GM12873 (cell line): Measurements from ENCODE around the gene SORCS2.

ENCODE experiments used
- CTCF ChIP-seq: IDR thresholded peaks from 2 replicates; pipeline ENCODE4 v1.5.1; 2012; ENCODE audit warnings: low read depth, mild to moderate bottlenecking, moderate library complexity, low read length, control low read depth; ENCODE audit not compliant: insufficient read depth; ENCODE audit errors: missing control alignments

Gene SORCS2

GRCh38 chr4:7481227-7481626, 288.9 kb downstream of the SORCS2 start:
- no peak for TF ChIP-seq CTCF

- no peak for TF ChIP-seq CTCF
These were observed 292.8 kb downstream of the SORCS2 start for GRCh38 chr4:7485096-7485495.

GRCh38 chr4:7486101-7486500, 293.8 kb downstream of the SORCS2 start:
- TF ChIP-seq CTCF: no peak

- no peak for TF ChIP-seq CTCF
These were observed 295.2 kb downstream of the SORCS2 start for GRCh38 chr4:7487502-7487901.

- TF ChIP-seq CTCF: no peak
These were observed 295.8 kb downstream of the SORCS2 start for GRCh38 chr4:7487998-7488671.

- TF ChIP-seq CTCF: no peak
These were observed 299.6 kb downstream of the SORCS2 start for GRCh38 chr4:7491915-7492314.

GRCh38 chr4:7498446-7499200, 306.3 kb downstream of the SORCS2 start:
- no peak for TF ChIP-seq CTCF
